WERI-Rb-1 (cell line): ENCODE results near the gene ZNF592.

Source experiments
- DNase-seq: peaks from one replicate; pipeline ENCODE4 v3.0.0-alpha.2; 2020
- H3K27ac ChIP-seq: fragments of 250-450 bp; sonication (Bioruptor Pico); 2 replicates; pipeline ENCODE4 v1.5.1; 2020; ENCODE audit warnings: mild to moderate bottlenecking, moderate library complexity
- H3K27me3 ChIP-seq: fragments of 250-450 bp; sonication (Bioruptor Pico); 2 replicates; pipeline ENCODE4 v1.5.1; 2021; ENCODE audit warnings: mild to moderate bottlenecking, low read depth, moderate library complexity; ENCODE audit not compliant: insufficient read depth, severe bottlenecking
- H3K36me3 ChIP-seq: fragments of 250-450 bp; sonication (Bioruptor Pico); 2 replicates; pipeline ENCODE4 v1.5.1; 2020; ENCODE audit warnings: mild to moderate bottlenecking, moderate library complexity
- H3K4me3 ChIP-seq: 2 replicates; pipeline ENCODE4 v1.5.1; 2011; ENCODE audit warnings: low read depth, mild to moderate bottlenecking, control low read depth, low read length
- H3K9me3 ChIP-seq: fragments of 250-450 bp; sonication (Bioruptor Pico); 2 replicates; pipeline ENCODE4 v1.5.1; 2021; ENCODE audit warnings: mild to moderate bottlenecking, moderate library complexity; ENCODE audit not compliant: severe bottlenecking
- TF ChIP-seq, protein P1 (sequence below): IDR thresholded peaks from 2 replicates; pipeline ENCODE4 v1.5.1; 2011; ENCODE audit warnings: low read depth, mild to moderate bottlenecking, control low read depth, inconsistent platforms, low read length

ZNF592 gene

DNA sequence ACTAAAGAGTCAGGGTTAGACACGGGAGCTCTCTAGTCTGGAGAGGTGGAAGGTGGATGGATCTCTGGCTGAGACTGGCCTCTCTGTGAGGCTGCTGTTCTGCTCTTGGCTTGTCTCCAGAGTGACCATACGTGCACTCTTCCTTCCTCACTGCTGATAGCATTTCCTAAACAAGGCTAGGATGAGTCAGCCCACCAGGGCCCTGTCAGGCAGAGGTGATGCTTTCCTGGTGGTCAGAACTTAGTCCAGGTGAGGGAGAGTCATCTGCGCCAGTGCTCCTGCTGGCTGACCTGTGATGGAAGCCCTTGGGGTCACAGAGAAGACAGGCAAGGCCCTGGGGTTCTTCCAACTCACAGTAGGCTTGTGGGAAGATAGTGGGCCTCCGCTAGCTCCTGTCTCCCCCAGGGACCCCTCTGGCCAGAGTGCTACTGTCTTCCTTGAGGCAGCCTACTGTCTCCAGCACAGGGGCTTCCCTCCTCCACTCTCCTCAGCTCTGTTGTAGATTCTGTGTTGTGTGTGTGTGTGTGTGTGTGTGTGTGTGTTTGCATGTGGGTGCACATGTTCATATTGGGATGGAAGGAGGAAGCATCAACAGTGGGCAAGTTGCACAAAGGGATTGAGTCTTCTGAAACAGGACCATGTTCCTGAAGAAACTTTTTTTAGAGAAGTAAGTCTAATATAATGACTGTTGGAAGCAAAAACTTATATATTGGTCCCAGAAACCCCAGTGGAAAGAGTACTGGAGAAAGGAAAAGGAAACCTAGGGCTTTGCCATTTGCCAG is 85.2 kb downstream of the ZNF592 start:
- Histone ChIP-seq H3K27ac (no peak overlapping the region), H3K36me3 (peaks cover 46% of the 10 kb centered on the region), H3K27me3 (no peaks in the 10 kb centered on the region), H3K4me3 (no peak overlapping the region), H3K9me3 (no peaks in the 10 kb centered on the region)
- TF ChIP-seq, protein P1, sequence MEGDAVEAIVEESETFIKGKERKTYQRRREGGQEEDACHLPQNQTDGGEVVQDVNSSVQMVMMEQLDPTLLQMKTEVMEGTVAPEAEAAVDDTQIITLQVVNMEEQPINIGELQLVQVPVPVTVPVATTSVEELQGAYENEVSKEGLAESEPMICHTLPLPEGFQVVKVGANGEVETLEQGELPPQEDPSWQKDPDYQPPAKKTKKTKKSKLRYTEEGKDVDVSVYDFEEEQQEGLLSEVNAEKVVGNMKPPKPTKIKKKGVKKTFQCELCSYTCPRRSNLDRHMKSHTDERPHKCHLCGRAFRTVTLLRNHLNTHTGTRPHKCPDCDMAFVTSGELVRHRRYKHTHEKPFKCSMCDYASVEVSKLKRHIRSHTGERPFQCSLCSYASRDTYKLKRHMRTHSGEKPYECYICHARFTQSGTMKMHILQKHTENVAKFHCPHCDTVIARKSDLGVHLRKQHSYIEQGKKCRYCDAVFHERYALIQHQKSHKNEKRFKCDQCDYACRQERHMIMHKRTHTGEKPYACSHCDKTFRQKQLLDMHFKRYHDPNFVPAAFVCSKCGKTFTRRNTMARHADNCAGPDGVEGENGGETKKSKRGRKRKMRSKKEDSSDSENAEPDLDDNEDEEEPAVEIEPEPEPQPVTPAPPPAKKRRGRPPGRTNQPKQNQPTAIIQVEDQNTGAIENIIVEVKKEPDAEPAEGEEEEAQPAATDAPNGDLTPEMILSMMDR: no peak
- no peak for DNase-seq

GRCh38 chr15:84834229-84834955 is 86.0 kb downstream of the ZNF592 start:
- TF ChIP-seq, protein P1: no peak
- Histone ChIP-seq H3K9me3 (no peaks in the 10 kb centered on the region), H3K4me3 (no peak overlapping the region), H3K27me3 (no peaks in the 10 kb centered on the region), H3K27ac (no peak overlapping the region), H3K36me3 (peaks cover 48% of the 10 kb centered on the region)
- DNase-seq: no peak

DNA sequence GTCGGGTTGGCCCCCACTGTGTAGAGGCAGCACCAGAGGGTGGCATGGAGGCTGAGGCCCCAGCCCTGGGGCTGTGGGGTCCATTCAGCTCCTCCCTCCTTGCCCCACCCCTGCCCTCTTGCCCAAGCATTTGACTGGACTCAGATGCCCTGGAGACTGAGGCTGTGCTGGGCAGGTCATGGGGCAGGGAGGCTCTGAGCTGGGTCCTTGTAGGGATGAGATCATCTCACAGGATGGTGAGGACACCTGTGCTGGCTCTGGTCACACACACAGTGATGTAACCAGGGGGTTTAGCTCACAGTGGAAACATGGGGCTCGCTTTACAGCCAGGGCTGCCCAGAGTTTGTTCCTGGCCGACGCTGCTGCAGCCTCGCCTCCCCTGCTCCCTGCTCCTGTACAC is 86.6 kb downstream of the ZNF592 start:
- Histone ChIP-seq H3K4me3 (no peak overlapping the region), H3K36me3 (peaks cover 50% of the 10 kb centered on the region), H3K9me3 (no peaks in the 10 kb centered on the region), H3K27ac (no peak overlapping the region), H3K27me3 (no peaks in the 10 kb centered on the region)
- TF ChIP-seq, protein P1: no peak
- no peak for DNase-seq

DNA sequence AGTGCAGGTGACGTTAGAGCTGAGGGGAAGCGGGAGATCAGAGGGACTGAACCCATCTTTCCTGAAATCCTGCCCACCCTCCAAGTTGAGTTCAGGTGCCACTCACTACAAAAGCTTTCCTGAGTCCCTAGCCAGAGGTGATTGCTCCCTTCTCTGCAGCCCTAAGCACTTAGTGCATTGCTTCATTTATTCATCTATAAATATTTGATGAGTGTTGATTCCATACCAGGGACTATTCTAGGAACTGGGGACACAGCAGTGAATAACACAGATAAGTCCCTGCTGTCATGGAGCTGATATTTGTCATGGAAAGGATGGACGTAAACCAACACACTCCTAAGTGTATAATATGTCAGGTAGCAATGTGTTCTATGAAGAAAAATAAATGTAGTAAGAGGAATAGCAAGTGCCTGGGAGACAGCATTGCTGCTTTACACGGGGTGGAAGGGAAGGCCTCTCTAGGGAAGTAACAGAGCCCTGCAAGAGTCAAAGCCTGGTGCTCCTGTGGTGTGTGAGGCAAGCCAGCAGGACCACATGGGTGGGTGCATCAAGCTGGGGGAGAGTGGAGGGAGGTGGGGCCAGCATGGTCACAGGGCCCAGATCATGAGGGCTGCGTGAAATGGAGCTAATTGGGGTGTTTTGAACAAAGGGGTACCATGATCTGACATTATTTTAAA is 87.4 kb downstream of the ZNF592 start:
- Histone ChIP-seq H3K9me3 (no peaks in the 10 kb centered on the region), H3K27me3 (no peaks in the 10 kb centered on the region), H3K4me3 (no peak overlapping the region), H3K27ac (no peak overlapping the region), H3K36me3 (peaks cover 58% of the 10 kb centered on the region)
- TF ChIP-seq, protein P1: no peak
- no peak for DNase-seq

DNA sequence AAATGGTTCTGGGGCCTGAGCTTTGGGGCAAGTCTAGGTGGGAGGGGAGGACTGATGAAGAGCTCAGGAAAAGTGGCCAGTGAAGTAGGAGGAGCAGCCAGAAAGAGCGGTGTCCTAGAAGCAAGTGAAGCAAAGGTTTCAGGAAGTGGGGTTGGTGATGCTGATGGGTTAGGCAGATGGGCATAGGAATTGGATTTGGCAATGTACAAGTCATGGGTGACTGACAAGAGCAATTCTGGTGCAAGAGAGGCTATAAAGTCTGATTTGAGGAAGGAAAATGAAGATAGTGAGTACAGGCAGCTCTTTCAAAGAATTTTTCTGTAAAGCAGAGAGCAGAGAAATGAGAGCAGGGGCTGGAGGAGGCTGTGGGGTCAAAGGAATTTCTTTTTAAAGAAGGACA is 88.5 kb downstream of the ZNF592 start:
- Histone ChIP-seq H3K36me3 (peaks cover 61% of the 10 kb centered on the region), H3K4me3 (no peak overlapping the region), H3K27me3 (no peaks in the 10 kb centered on the region), H3K27ac (no peak overlapping the region), H3K9me3 (no peaks in the 10 kb centered on the region)
- no peak for DNase-seq
- TF ChIP-seq, protein P1: no peak
